Measurements from ENCODE around the gene MAGEA12. TPM values are rescaled to one million over a fixed set of nuclear protein-coding genes. Genes with fewer than 3 reads are reported as not detected.
"Not testable (repeated sequence)": the region's sequence is repeated elsewhere in the genome, so short reads cannot be mapped to it uniquely, and the experiment has no call there.

MAGEA12 gene
- total and polyA plus RNA-seq, 4 experiments from 2014 or later = not detected

GRCh38 chrX:152753686-152754650, 20.4 kb downstream of the MAGEA12 start, which contains the start of gene MAGEA2:
TSS of gene MAGEA2 (minus strand) at chrX:152753842. CDS start at chrX:152751363, 2,479 bp downstream.
- H3K27me3 Mint-ChIP-seq; H3K27ac ChIP-seq (ENCODE audit: low read depth, low read length): not testable (repeated sequence)

DNA sequence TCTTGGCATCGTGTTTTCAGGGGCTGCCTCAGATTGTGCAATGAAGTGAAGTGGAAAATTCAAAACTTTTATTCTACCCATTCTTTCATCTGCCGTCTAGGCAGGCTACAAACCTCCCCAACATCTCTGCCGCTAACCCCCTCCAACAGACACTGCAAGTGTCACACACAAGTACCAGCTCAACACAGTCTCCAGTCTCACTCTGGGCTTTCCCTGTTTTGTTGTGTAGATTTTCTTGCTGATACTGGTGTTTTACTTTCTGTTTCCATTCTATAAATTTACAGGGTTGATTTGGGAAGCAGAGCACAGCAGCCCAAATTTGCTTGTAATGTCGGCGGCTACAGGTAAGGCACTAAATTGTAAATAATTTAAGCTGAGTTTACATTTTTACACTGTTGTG, 21.3 kb downstream of the MAGEA12 start:
- H3K36me3 ChIP-seq (ENCODE audit: insufficient read depth, low read length); H3K27ac ChIP-seq (ENCODE audit: low read depth, low read length); H3K4me3 ChIP-seq (ENCODE audit: low read length in 2 of 2); H3K4me1 Mint-ChIP-seq; H3K4me3 Mint-ChIP-seq; CTCF ChIA-PET (ENCODE audit: partially characterized antibody); H3K4me1 ChIP-seq (ENCODE audit: insufficient read depth, low read length); DNase-seq; H3K9me3 Mint-ChIP-seq; H3K36me3 Mint-ChIP-seq; H3K27me3 Mint-ChIP-seq; H3K9me3 ChIP-seq (ENCODE audit: control insufficient read depth in 1 of 2, low read length in 2 of 2); intact Hi-C loops (cut with micrococcal nuclease); POLR2A ChIA-PET (ENCODE audit: partially characterized antibody); H3K27me3 ChIP-seq (ENCODE audit: insufficient read depth, low read length); H3K27ac Mint-ChIP-seq: not testable (repeated sequence)

More at GRCh38 chrX:152753686-152754650, 20.4 kb downstream of the MAGEA12 start, which contains the start of gene MAGEA2:
- CTCF ChIA-PET (ENCODE audit: partially characterized antibody); H3K27ac Mint-ChIP-seq; intact Hi-C loops (cut with micrococcal nuclease); H3K36me3 Mint-ChIP-seq; H3K4me1 ChIP-seq (ENCODE audit: insufficient read depth, low read length); H3K4me3 ChIP-seq (ENCODE audit: low read length in 2 of 2); H3K9me3 ChIP-seq (ENCODE audit: control insufficient read depth in 1 of 2, low read length in 2 of 2); H3K27me3 ChIP-seq (ENCODE audit: insufficient read depth, low read length); H3K9me3 Mint-ChIP-seq; POLR2A ChIA-PET (ENCODE audit: partially characterized antibody); H3K4me1 Mint-ChIP-seq; H3K36me3 ChIP-seq (ENCODE audit: insufficient read depth, low read length); H3K4me3 Mint-ChIP-seq; DNase-seq: not testable (repeated sequence)

DNA sequence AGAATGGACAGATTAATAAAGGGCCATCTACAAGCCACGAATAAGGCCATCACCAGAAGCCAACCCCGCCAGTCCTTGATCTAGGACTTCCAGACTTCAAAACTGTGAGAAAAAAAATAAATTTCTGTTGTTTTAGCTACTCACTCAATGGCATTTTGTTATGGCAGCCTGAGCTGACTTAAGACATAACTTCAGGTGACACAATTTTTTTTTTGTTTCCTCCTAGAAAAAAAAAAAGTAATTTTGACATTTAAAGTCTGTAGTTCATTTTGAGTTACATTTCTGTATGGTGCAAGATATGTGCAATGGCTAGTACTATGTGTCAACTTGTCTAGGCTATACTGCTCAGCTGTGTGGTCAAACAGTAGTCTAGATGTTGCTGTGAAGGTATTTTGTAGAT, 25.4 kb downstream of the MAGEA12 start, which contains the start of gene CSAG3:
Gene CSAG3 (plus strand): TSS at position 301 of the 400 bp plus-strand sequence.
- H3K36me3 Mint-ChIP-seq; H3K4me3 ChIP-seq (ENCODE audit: low read length in 2 of 2); CTCF ChIA-PET (ENCODE audit: partially characterized antibody); H3K9me3 Mint-ChIP-seq; H3K36me3 ChIP-seq (ENCODE audit: insufficient read depth, low read length); H3K4me3 Mint-ChIP-seq; H3K4me1 Mint-ChIP-seq; H3K27ac ChIP-seq (ENCODE audit: low read depth, low read length); H3K27ac Mint-ChIP-seq; H3K27me3 Mint-ChIP-seq; intact Hi-C loops (cut with micrococcal nuclease); H3K4me1 ChIP-seq (ENCODE audit: insufficient read depth, low read length); H3K27me3 ChIP-seq (ENCODE audit: insufficient read depth, low read length); POLR2A ChIA-PET (ENCODE audit: partially characterized antibody); H3K9me3 ChIP-seq (ENCODE audit: control insufficient read depth in 1 of 2, low read length in 2 of 2); DNase-seq: not testable (repeated sequence)

DNA sequence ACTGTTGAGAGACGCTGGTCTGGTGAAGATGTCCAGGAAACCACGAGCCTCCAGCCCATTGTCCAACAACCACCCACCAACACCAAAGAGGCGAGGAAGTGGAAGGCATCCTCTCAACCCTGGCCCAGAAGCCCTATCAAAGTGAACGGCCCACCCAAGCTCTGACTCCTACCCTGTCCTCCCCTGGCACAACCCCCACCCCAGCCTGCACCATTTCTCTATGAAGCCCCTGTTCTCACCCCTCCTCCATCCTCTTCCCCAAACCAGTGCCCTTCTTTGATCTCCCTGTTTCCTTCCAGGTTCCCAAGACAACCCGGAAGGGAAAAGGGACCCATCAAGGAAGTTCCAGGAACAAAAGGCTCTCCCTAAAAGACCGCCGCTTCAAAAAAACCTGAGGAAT, 26.0 kb downstream of the MAGEA12 start:
- H3K9me3 ChIP-seq (ENCODE audit: control insufficient read depth in 1 of 2, low read length in 2 of 2); H3K4me1 ChIP-seq (ENCODE audit: insufficient read depth, low read length); H3K9me3 Mint-ChIP-seq; H3K4me3 ChIP-seq (ENCODE audit: low read length in 2 of 2); H3K27me3 Mint-ChIP-seq; intact Hi-C loops (cut with micrococcal nuclease); H3K36me3 ChIP-seq (ENCODE audit: insufficient read depth, low read length); POLR2A ChIA-PET (ENCODE audit: partially characterized antibody); H3K4me1 Mint-ChIP-seq; H3K36me3 Mint-ChIP-seq; H3K27ac ChIP-seq (ENCODE audit: low read depth, low read length); H3K4me3 Mint-ChIP-seq; DNase-seq; H3K27me3 ChIP-seq (ENCODE audit: insufficient read depth, low read length); H3K27ac Mint-ChIP-seq; CTCF ChIA-PET (ENCODE audit: partially characterized antibody): not testable (repeated sequence)

GRCh38 chrX:152761582-152761981, 28.0 kb downstream of the MAGEA12 start:
- H3K9me3 Mint-ChIP-seq; H3K4me1 Mint-ChIP-seq; H3K4me3 ChIP-seq (ENCODE audit: low read length in 2 of 2); H3K9me3 ChIP-seq (ENCODE audit: control insufficient read depth in 1 of 2, low read length in 2 of 2); H3K27me3 Mint-ChIP-seq; DNase-seq; H3K27ac Mint-ChIP-seq; CTCF ChIA-PET (ENCODE audit: partially characterized antibody); H3K4me1 ChIP-seq (ENCODE audit: insufficient read depth, low read length); H3K36me3 ChIP-seq (ENCODE audit: insufficient read depth, low read length); H3K27ac ChIP-seq (ENCODE audit: low read depth, low read length); H3K36me3 Mint-ChIP-seq; H3K4me3 Mint-ChIP-seq; POLR2A ChIA-PET (ENCODE audit: partially characterized antibody); H3K27me3 ChIP-seq (ENCODE audit: insufficient read depth, low read length); intact Hi-C loops (cut with micrococcal nuclease): not testable (repeated sequence)

DNA sequence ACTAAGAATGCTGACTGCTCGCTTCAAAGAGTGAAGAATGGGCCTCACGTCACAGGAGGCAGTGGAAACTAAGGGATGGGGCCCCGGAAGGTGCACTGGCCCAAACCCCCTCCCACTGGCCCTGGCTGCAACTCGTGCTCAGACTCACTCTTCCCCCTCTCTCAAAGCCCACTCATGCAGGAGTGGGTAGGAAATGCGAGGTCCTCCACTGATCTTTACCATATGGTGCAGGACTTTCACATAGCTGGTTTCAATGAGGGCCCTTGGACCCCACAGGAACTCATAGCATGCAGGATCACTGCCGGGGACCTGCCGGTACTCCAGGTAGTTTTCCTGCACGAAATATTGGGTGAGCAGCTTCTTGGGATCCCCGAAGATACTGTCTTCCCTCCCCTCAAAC, 33.0 kb downstream of the MAGEA12 start:
- H3K9me3 ChIP-seq (ENCODE audit: control insufficient read depth in 1 of 2, low read length in 2 of 2); H3K27me3 Mint-ChIP-seq; H3K36me3 ChIP-seq (ENCODE audit: insufficient read depth, low read length); POLR2A ChIA-PET (ENCODE audit: partially characterized antibody); H3K9me3 Mint-ChIP-seq; H3K4me1 ChIP-seq (ENCODE audit: insufficient read depth, low read length); H3K4me3 ChIP-seq (ENCODE audit: low read length in 2 of 2); H3K27me3 ChIP-seq (ENCODE audit: insufficient read depth, low read length); H3K27ac ChIP-seq (ENCODE audit: low read depth, low read length); H3K4me3 Mint-ChIP-seq; H3K27ac Mint-ChIP-seq; H3K4me1 Mint-ChIP-seq; intact Hi-C loops (cut with micrococcal nuclease); H3K36me3 Mint-ChIP-seq; CTCF ChIA-PET (ENCODE audit: partially characterized antibody): not testable (repeated sequence)
- peak in 1 of 5 donors; percentile 6 for DNase-seq

GRCh38 chrX:152769549-152770289, 36.2 kb downstream of the MAGEA12 start, which contains the start of gene MAGEA6:
TSS of gene MAGEA6 (minus strand) at chrX:152769689. CDS start at chrX:152767650, 2,039 bp downstream.
- H3K4me3 Mint-ChIP-seq; H3K4me3 ChIP-seq (ENCODE audit: low read length in 2 of 2); H3K27me3 Mint-ChIP-seq; H3K27me3 ChIP-seq (ENCODE audit: insufficient read depth, low read length); H3K9me3 Mint-ChIP-seq; H3K27ac Mint-ChIP-seq; H3K9me3 ChIP-seq (ENCODE audit: control insufficient read depth in 1 of 2, low read length in 2 of 2); DNase-seq; H3K4me1 ChIP-seq (ENCODE audit: insufficient read depth, low read length); H3K36me3 ChIP-seq (ENCODE audit: insufficient read depth, low read length); H3K27ac ChIP-seq (ENCODE audit: low read depth, low read length); H3K4me1 Mint-ChIP-seq; CTCF ChIA-PET (ENCODE audit: partially characterized antibody); H3K36me3 Mint-ChIP-seq; intact Hi-C loops (cut with micrococcal nuclease); POLR2A ChIA-PET (ENCODE audit: partially characterized antibody): not testable (repeated sequence)
